ENCODE data around the gene GPI.
"Not testable (repeated sequence)": the region's sequence is repeated elsewhere in the genome, so short reads cannot be mapped to it uniquely, and the experiment has no call there.

The GPI gene

DNA sequence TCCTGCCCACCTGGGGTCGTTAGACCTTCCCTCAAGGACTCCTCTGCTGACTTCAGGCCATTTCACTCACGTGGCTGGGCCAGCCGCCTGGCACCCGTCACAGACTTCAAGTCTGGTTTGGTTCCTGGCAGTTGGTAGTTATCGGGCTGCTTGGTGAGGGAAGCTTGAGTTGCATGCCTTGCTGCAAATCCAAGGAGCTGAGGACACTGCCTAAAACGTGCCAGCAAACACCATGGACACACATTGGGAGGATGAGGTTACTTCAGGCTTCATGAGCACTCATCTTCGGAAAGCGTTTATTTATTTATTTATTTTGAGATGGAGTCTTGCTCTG lies 2.6 kb downstream of the GPI start:
- no peak for DNase-seq (ENCODE audit: low read depth in 2 of 2)

GRCh38 chr19:34368338-34368737 lies 3.3 kb downstream of the GPI start:
- DNase-seq (ENCODE audit: low read depth in 2 of 2), result no peak

GRCh38 chr19:34369166-34369565 lies 4.2 kb downstream of the GPI start:
- DNase-seq (ENCODE audit: low read depth in 2 of 2), result not testable (repeated sequence)

DNA sequence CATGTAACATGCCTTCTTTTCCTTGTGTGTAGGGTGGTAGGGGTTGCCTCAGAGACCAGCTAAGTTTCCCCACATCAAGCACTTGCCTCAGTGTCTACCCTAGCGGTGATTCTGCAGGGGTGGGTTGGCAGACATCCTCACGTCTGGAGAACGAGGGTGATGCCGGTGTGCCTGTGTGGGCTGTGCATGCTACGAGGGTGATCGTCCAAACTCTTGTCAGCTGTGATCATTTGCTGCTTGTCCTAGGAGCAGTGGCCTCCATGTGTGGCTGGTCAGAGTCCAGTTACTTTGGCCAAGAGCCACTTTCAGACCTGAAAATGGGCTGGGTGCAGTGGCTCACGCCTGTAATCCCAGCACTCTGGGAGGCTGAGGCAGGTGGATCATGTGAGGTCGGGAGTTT lies 5.1 kb downstream of the GPI start:
- DNase-seq (ENCODE audit: low read depth in 2 of 2), result no peak

- no peak for DNase-seq (ENCODE audit: low read depth in 2 of 2)
These were observed 6.0 kb downstream of the GPI start for GRCh38 chr19:34370983-34371382.

DNA sequence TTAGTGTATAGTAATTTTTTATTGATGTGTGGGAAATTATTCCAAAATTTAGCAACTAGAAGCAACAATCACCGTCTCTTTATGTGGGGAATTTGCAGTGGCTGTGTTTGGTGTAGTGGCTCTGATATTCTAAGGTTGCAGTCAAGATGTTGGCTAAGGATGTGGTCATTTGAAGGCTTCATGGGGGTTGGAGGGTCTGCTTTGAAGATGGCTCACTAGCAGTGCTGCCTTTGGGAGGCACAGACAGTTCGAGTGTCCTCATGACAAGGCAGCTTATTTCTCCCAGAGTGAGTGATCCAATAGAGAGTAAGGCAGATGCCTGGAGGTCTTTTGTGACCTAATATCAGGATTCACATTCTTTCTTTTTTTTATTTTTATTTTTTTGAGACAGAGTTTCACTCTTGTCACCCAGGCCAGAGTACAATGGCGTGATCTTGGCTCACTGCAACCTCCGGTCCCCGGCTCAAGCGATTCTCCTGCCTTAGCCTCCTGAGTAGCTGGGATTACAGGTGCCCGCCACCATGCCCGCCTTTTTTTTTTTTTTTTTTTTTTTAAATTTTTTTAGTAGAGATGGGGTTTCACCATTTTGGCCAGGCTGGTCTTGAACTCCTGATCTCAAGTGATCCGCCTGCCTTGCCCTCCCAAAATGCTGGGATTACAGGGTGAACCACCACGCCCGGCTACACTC lies 8.7 kb downstream of the GPI start:
- no peak for DNase-seq (ENCODE audit: low read depth in 2 of 2)

- no peak for DNase-seq (ENCODE audit: low read depth in 2 of 2)
These were observed 10.6 kb downstream of the GPI start for GRCh38 chr19:34375598-34375997.

- no peak for DNase-seq (ENCODE audit: low read depth in 2 of 2)
These were observed 15.7 kb downstream of the GPI start for GRCh38 chr19:34380639-34381241.

DNA sequence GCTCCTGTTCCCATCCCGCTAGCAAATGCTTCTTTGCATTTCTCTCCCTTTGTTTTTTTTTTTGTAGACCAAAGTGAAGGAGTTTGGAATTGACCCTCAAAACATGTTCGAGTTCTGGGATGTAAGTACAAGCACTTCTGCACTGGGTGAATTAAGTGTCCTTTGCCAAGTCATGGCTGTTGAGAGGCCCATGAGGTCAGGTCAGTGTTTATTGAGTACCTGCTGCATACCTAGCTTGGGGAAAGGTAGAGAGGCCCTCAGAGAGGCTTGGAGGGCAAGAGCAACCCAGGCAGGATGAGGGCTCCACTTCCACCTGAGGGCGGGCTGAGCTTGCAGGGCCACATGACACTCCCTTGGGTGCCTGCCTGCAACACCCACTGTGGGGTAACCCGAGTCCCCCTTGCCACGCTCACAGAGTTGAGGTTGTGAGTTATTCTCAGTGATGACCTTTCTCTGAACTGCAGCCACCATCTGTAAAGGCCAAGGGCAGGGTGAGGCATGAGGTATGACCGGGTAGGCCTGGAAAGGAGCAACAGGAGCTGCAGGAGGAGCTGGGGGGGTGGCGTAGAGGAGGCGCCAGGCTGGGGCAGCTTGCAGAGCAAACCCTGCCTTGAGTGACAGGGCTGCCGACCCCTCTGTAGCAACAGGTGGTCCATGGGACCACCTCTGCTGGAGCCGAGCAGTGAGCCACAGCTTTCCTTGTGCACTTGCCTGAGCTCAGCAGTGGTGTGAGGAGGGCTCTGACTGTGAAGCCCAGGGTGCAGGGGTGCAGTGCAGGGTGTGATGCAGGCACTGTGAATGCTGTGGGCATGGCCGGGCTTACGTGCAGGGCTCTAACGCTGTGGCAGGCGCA lies 16.6 kb downstream of the GPI start:
- no peak for DNase-seq (ENCODE audit: low read depth in 2 of 2)

- no peak for DNase-seq (ENCODE audit: low read depth in 2 of 2)
These were observed 17.5 kb downstream of the GPI start for GRCh38 chr19:34382471-34382870.

- no peak for DNase-seq (ENCODE audit: low read depth in 2 of 2)
These were observed 18.6 kb downstream of the GPI start for GRCh38 chr19:34383599-34383998.

DNA sequence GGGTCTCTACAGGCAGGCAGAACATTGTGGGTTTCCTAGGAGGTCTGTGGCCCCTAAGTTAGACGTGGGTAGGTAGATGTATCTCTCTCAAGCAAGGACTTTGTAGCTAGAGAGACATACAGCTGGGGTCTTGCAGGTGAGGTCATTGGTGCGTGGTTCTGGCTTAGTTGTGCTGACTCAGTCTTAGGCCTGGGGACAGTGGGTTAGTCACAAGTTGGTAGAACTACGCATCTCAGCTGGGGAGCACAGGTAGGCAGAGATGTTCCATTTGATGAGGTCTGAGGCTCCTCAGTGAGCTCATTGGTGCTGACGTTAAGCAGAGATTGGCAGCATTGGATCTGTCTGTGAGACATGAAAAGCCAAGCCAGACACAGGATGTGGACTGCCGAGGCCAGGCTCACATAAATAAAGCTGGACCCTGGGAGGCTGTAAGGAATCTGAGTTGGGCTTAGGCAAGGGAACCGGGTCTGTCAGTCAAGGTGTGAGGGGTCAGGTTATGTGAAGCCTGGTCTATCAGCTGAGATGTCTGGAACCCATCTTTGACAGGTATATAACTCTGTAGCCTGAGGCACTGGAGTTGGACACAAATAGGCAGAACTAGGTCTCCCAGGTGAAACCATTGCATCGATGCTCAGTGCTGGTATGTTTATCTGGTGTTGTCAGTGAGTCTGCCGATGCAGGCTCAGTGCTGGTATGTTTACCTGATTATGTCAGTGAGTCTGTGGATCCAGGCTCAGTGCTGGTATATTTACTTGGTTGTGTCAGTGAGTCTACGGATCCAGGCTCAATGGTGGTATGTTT lies 21.8 kb downstream of the GPI start:
- no peak for DNase-seq (ENCODE audit: low read depth in 2 of 2)

GRCh38 chr19:34387446-34387810 lies 22.4 kb downstream of the GPI start:
- DNase-seq (ENCODE audit: low read depth in 2 of 2), result no peak

GRCh38 chr19:34388745-34389144 lies 23.7 kb downstream of the GPI start:
- not testable (repeated sequence) for DNase-seq (ENCODE audit: low read depth in 2 of 2)

DNA sequence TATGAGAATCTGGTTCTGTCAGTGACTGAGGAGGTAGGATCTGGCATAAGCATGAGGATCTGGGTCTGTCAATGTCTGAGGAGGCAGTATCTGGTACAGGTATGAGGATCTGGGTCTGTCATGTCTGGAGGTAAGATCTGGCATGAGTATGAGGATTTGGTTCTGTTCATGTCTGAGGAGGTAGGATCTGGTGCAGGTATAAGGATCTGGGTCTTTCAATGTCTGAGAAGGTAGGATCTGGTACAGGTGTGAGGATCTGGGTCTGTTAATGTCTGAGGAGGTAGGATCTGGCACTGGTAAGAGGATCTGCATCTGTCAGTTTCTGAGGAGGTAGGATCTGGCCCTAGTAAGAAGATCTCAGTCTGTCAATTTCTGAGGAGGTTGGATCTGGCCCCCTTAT lies 26.8 kb downstream of the GPI start:
- no peak for DNase-seq (ENCODE audit: low read depth in 2 of 2)

DNA sequence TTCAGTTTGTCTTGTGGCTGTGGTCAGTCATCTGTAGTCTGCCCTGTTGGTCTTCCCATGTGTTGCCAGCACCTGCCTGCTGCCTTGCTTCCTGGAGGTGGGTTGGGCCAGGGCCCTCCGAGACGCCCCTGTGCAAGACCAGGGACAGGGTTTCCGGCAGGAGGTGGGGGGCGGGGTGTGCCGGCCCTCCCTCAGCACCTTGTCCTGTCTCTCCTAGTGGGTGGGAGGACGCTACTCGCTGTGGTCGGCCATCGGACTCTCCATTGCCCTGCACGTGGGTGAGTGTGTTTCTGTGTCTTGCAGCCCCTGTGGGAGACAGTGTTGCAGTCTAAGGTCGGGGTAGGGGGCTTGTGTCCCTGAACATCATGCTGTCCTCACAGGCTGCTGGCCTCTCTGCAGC lies 28.0 kb downstream of the GPI start:
- no peak for DNase-seq (ENCODE audit: low read depth in 2 of 2)

GRCh38 chr19:34393629-34394028 lies 28.6 kb downstream of the GPI start:
- DNase-seq (ENCODE audit: low read depth in 2 of 2), result no peak

- DNase-seq (ENCODE audit: low read depth in 2 of 2), result no peak
These were observed 32.9 kb downstream of the GPI start for GRCh38 chr19:34397853-34398252.

GRCh38 chr19:34399886-34400285 lies 34.9 kb downstream of the GPI start:
- no peak for DNase-seq (ENCODE audit: low read depth in 2 of 2)

- DNase-seq (ENCODE audit: low read depth in 2 of 2), result not testable (repeated sequence)
These were observed 35.8 kb downstream of the GPI start for GRCh38 chr19:34400844-34401243.

DNA sequence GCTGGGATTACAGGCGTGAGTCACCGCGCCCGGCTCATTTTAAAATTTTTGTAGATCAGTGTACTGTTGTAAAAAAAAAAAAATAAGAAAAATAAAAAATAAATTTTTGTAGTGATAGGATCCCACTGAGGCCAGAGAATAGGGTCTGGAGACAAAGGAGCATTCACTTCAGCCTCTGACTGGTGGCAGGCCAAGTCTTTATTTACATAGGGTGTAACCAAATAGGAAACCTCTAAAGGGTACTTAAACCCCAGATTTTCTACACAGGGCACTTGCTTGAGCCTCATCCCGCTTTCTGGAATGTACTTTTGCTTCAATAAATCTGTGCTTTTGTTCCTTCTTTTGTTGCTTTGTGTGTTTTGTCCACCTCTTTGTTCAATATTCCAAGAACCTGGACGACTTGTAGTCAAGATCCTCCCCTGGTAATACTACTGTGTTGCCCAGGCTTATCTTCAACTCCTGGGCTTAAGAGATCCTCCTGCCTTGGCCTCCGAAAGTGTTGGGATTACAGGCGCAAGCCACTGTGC lies 37.1 kb downstream of the GPI start:
- no peak for DNase-seq (ENCODE audit: low read depth in 2 of 2)

GRCh38 chr19:34403784-34404108 lies 38.8 kb downstream of the GPI start:
- no peak for DNase-seq (ENCODE audit: low read depth in 2 of 2)
